Activated T-helper 1 cell treated with anti-CD3 and anti-CD28 coated beads, Interleukin-2, amount 50 U/mL, for 16 hours (primary cell): Measurements from ENCODE around the gene RNF125.

Experiments
- DNase-seq, 2 donors: peaks; one replicate each; pipeline ENCODE4 v3.0.0-alpha.2; 2020; ENCODE audit warnings: low read depth in 1 of 2, low spot score in 1 of 2

The RNF125 gene

DNA sequence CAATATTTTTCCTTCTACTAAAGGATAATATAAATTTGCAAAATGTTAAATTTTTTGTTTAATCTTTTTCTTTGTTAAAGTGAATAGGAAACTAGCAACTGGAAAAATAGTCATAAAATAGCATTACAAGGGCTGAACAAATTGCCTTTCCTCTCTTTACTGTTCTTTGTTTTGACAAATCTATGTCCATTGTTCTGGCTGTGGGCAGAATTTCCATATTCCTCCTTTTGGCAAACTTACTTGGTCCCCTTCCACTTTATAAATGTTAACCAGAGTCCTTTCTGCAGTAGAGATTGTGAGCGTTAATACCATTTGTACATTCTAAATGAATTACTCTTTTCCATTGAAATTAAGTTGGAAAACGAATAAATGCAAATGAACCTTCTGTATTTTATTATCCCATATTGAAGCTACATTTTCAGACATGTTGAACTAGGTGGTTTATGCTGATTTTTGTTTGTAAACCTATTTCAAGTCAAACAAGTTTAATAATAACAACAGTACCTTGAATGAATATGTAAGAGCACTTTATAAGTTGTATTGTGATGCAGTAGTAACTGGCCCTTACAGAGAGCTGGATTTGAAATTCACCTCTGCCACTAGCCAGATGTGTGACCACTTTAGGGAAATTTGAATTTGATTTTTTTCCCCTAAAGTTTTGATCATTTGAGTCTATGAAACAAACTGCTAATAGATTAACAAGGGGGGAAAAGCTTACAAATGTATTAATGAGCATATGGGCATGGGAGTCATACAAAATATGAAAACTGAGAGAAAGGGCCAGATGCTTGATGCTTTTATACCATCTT, 3.3 kb downstream of the RNF125 start:
- DNase-seq = no peak

DNA sequence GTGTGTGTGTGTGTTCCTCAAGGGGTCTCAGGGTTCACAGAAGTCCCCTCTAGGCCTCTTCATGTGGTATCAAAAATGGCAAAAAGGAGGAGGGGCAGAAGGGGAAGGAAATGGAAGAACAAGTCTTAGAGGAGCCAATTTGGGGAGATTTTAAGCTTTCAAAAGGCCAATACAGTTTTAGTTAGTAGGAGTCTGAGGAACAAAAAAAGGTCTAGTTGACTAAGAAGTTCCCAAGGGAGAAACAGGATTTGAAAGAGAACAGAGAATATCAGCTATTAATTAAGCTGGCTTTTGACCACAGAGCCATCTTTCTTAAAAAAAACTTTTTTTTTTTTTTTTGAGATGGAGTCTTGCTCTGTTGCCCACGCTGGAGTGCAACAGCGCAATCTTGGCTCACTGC, 7.1 kb downstream of the RNF125 start:
- DNase-seq = no peak

DNA sequence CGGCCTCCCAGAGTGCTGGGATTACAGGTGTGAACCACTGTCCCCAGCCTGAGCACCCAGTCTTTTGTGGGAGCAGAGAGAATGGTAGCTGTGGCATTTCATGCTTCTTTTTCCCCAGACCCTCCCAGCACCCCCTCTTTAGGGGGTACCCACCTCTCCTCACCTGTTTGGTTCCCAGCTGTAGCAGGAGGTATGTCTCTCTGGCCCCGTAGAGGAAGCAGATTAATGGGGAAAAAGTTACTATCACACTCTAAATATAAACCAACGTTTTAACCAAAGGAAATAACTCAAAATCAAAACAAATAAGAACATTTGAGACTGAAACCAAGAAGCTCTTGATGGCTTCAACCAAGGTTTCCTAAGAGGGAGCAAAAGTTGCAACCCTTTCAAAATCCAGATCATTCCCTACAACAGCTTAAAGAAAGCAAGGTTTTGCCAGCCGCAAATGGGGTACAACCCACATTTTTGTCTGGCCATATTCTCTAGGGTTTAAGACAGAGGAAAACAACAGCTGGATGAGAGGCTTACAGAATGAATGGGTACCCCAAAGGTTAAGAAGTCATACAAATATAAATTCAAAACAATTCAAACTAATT, 8.0 kb downstream of the RNF125 start:
- no peak for DNase-seq

DNA sequence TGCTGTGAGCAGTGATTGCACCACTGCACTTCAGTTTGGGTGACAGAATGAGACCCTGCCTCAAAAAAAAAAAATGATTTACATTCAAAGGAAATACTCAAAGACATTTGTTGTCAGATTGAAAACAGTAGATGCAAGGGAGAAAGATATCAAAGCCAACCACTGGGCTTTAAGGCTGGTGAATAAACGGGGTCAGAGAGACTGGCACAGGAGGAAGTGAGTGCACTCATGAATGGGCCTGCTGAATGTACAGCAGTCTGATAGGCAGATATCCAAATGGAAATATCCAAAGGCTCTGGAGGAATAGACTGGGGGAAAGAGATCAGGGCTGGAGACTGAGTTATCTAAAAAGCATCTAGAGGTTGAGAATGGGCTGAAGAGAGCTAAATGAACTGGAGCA, 10.9 kb downstream of the RNF125 start:
- DNase-seq = no peak

- no peak for DNase-seq
Measured at GRCh38 chr18:32032609-32033008, 14.0 kb downstream of the RNF125 start.

DNA sequence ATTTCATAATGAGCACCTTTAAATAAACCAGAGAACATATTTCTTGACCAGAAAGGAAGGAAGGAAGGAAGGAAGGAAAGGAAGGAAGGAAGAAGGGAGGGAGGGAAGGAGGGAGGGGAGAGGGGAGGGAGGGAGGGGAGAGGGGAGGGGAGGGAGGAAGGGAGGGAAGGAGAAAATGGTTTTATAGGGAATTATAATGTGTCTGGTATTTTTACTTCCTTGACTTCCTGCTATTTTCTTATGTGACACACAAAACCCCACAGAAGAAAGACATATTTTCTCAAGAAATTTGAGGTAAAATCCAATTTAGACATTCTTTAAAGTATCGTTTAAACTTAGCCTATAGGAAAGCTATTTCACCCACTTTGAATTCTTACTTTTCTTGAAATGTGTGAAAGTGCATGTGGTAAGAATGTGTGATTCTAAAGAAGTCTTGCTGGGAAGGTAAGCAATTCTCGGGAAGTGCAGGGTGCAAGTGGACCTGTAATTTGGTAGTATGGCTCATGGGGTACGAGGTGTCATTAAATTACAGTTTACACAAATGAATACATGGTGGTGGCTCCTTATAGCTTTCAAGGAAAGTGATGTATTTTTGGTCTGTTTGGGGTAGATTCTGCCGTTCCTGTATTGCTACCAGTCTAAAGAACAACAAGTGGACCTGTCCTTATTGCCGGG, 18.0 kb downstream of the RNF125 start:
- no peak for DNase-seq

GRCh38 chr18:32037616-32038015, 19.0 kb downstream of the RNF125 start:
- no peak for DNase-seq

DNA sequence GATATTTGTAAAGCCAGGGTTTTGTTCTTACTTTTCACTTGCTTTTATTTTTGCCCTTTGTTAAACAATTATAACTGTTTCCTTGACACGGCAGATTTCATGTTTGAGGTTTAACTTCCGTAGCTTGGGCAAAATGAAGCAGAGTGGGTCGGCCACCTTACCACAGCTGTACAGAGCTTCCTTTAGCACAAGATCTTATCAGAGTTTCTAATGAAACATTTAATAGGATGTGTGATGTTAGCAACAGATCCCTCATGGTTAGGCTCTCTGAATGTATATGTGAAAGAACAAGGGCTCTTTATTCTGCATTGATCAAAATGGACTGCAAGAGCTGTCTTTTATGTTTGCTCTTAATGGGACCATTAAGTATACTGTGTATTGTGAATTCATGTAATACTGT, 22.3 kb downstream of the RNF125 start:
- DNase-seq = no peak

GRCh38 chr18:32042337-32042736, 23.7 kb downstream of the RNF125 start:
- DNase-seq = no peak

DNA sequence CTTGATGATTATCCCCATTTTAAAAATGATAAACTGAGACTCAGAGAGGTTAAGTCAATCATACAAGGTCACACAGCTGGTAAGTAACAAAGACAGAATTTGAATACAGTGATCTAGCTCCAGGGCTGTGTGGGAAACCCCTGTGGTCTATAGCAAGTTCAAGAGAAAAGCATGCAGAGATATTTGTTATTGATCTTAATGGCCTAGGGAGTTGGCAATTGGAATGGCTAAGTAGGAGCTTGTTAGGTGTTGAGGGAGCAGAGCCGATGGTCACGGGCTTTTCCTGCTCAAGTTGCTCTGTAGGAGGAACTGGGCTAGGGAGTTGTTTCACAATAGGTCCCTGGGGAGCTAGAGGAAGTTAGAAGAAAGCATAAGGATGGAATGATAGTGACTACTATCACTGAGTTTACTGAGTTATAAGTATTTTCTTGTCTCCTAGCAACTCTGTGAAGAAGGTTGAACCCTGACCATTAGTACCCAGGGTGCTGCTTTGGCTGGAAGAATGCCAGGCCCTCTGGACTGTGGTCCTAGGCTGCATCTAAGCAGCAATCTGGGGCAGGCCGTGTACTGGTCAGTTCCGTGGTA, 30.0 kb downstream of the RNF125 start:
- DNase-seq = no peak

DNA sequence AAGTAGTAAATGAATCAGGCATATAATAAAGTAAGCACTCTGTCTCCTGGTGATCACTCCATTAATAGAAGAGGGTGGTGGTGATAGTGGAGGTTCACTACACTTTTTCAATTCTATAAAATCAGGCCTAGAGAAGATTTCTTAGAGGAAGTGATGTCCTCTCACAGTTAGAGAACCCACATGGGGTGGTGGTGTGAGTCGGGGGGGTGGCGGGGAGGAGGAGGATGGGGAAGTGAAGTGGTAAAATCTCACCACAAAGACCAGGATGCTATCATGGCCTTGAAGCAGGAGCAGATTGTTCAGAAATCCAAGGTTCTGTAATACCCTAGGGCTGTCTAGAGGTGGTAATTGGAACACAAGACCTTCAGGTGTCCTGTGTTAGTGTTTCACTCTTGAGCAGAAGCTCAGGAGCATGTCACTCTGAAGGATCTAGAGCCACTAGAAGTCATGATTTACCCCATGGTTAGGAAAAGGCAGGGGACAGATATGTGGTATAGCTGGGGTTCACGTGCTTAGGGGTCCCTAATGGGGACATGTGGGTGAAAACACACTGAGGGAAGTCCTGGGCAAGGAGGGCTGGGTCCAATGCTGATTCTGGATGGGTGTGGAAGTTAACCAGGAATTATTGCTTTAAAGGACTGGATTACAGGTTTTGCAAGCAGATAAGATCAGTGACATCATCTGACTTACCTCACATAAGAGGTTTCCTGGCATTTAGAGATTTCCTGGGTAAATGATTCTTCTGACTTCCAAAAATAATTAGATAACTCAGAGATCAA, 31.0 kb downstream of the RNF125 start:
- peak in 1 of 2 donors; percentile 4 for DNase-seq

GRCh38 chr18:32056613-32057358, 38.2 kb downstream of the RNF125 start:
- DNase-seq = no peak

DNA sequence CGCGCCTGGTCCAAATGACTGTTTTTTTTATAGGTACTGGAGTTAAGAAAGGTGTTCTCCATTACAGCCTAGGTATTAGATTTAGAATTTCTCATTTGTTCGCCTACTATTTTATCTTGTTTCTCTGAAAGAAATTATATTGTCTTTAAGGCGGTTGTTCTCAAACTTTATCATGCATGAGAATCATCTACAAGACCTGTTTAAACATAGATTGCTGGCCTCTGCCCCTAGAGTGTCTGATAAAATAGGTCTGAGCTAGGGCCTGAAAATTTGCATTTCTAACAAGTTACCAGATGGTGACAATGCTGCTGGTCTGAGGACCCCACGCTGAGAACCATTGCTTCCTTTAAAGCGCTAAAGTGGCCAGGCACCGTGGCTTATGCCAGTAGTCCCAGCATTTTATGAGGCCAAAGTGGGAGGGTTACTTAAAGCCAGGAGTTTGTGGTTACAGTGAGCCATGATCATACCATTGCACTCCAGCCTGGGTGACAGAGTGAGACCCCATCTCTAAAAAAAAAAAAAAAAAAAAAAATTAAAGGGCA, 39.1 kb downstream of the RNF125 start:
- DNase-seq = no peak

- DNase-seq = no peak
Measured at GRCh38 chr18:32060026-32060425, 41.4 kb downstream of the RNF125 start.

DNA sequence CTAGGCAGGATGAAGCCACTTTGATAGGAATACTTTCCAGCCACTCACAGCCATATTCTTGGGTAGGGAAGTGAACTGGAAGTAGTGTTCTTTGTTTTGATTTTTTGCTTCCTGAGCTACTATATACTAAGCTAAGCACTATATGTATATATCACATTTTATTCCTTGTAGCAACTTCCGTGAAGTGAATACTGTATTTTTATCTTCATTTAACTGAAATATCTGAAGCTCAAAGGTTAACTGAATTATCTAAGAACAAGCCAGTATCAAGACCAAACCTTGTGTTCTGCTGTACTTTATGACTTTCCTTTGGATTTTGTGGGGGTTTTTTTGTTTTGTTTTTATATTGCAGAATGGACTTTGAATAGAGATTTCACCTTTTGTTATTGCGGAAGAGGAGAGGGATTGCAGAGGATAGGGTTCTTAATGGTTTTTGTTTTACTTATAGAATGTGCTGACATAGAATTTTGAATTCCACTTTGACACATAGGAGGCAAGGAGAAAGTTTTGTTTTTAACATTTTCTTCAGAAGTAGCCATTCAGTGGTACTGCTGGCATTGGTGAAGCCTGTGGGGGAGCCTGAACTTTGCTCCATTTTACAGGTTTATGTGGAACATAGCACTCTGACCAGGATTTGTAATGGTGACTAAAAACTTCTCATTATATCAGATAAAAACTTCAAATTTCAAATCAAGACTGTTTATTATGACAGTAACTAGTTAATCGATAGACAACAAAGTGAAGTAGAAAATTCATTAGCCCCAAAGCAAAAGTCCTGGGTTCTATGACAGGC, 48.9 kb downstream of the RNF125 start:
- no peak for DNase-seq

DNA sequence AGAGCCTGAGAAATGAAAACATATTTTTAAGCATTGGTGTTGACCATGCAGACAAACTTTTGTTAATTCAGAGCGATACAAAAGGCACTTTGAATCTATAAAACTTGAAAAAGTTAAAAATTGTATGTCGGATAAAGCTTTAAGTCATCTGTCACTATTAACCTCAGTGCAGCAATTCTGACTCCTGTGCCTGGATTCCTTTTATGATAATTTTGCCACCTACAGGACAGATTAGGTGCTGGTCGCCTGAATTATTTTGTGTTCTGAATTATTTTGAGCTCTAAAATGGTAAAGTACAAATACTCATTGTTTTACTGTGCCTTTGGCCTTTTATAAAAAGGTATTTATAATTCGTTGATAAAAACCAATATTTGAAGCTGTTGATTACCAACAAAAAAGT, 53.7 kb downstream of the RNF125 start:
- DNase-seq = no peak

DNA sequence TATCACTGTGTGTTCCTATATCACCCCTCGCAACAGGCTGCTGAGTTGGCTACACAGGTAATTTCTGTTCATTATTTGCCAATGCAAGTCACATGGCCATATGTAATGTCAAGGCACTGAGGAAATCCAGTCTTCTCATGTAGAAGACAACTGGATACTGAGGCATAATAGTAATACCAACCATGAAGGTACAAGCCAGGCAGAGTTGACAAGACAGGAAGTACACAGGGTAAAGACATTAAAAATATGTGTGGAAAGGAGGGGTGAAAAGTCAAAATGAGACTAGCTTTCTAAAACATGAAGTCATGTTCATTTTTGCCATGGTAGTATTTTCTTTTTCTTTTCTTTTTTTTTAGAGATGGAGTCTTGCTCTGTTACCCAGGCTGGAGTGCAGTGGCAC, 55.6 kb downstream of the RNF125 start:
- no peak for DNase-seq

GRCh38 chr18:32078845-32079244, 60.2 kb downstream of the RNF125 start:
- no peak for DNase-seq

DNA sequence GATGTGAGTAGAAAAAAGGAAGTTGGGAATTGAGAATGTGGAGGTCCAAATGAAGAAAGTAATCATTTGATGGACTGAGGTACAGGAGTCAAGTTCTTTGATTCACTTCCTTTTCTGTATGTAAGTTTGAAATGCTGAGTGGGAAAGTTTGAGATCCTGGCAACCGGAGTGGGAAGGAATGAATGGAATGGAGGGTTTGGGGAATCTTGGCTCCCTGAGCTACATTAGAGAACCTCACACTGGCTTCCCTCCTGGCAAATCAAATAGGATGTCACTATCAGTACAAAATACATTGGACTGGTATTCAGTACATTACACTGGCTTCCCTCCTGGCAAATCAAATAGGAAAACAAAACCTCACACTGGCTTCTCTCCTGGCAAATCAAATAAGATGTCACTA, 63.3 kb downstream of the RNF125 start:
- DNase-seq = no peak
